WTC11 (cell line): Measurements from ENCODE around the gene ZFAND5. TPM values are rescaled to one million over a fixed set of nuclear protein-coding genes. Genes with fewer than 3 reads are reported as not detected.

Experiments used
- ATAC-seq: fragments of 200-7000 bp; cut with Tn5 transposase; 2 replicates; pipeline ENCODE4 v1.10.0; 2021; ENCODE audit warnings: mild to moderate bottlenecking, moderate library complexity
- CTCF ChIA-PET: fragments of 300-600 bp; sonication (Branson Sonifier 250); formaldehyde crosslinking; loops from one replicate; lab custom pipeline; 2021; ENCODE audit warnings: antibody characterized with exemption; lab: Charles Lee
- POLR2A ChIA-PET: fragments of 350-600 bp; sonication (Branson Sonifier 250); formaldehyde crosslinking; loops from one replicate; lab custom pipeline; 2021; ENCODE audit warnings: antibody characterized with exemption; lab: Charles Lee
- DNase-seq: peaks from one replicate; pipeline ENCODE4 v3.0.0; 2021; ENCODE audit warnings: low spot score
- H3K27ac Mint-ChIP-seq: 2 replicates; pipeline ENCODE4 v1.8.0; 2021; ENCODE audit warnings: mixed read lengths
- H3K27me3 Mint-ChIP-seq: 2 replicates; pipeline ENCODE4 v1.8.0; 2021; ENCODE audit warnings: low read depth, mild to moderate bottlenecking, moderate library complexity, mixed read lengths
- H3K36me3 Mint-ChIP-seq: 2 replicates; pipeline ENCODE4 v1.8.0; 2021; ENCODE audit warnings: mixed read lengths
- H3K4me1 Mint-ChIP-seq: 2 replicates; pipeline ENCODE4 v1.8.0; 2022; ENCODE audit warnings: mixed read lengths
- H3K4me3 Mint-ChIP-seq: 2 replicates; pipeline ENCODE4 v1.8.0; 2021; ENCODE audit warnings: mild to moderate bottlenecking, moderate library complexity, mixed read lengths
- H3K9me3 Mint-ChIP-seq: 2 replicates; pipeline ENCODE4 v1.8.0; 2021; ENCODE audit warnings: mixed read lengths
- CTCF ChIP-seq: fragments of 200-600 bp; IDR thresholded peaks from 2 replicates; pipeline ENCODE4 v1.8.0; 2022; ENCODE audit warnings: antibody characterized with exemption
- ELF4 ChIP-seq: sonication (generic); formaldehyde crosslinking; IDR thresholded peaks from 2 replicates; pipeline ENCODE4 v1.8.1; 2022; ENCODE audit warnings: low read depth, mild to moderate bottlenecking, moderate library complexity, missing genetic modification reagents
- IRF2 ChIP-seq: sonication (generic); formaldehyde crosslinking; IDR thresholded peaks from 2 replicates; pipeline ENCODE4 v1.8.0; 2022; ENCODE audit warnings: low read depth, missing genetic modification reagents, borderline replicate concordance
- JUN ChIP-seq: sonication (generic); formaldehyde crosslinking; IDR thresholded peaks from 2 replicates; pipeline ENCODE4 v1.8.0; 2023; ENCODE audit warnings: mild to moderate bottlenecking, missing genetic modification reagents
- KAT7 ChIP-seq: sonication (generic); formaldehyde crosslinking; IDR thresholded peaks from 2 replicates; pipeline ENCODE4 v1.8.1; 2023; ENCODE audit warnings: missing genetic modification reagents, mild to moderate bottlenecking, borderline replicate concordance
- MXD4 ChIP-seq: fragments of 250-450 bp; sonication (Bioruptor Pico); IDR thresholded peaks from 2 replicates; pipeline ENCODE4 v1.8.0; 2021; ENCODE audit warnings: mild to moderate bottlenecking, moderate library complexity, borderline replicate concordance
- MYBL2 ChIP-seq: sonication (generic); formaldehyde crosslinking; IDR thresholded peaks from 2 replicates; pipeline ENCODE4 v1.8.1; 2023; ENCODE audit warnings: mild to moderate bottlenecking, moderate library complexity, missing genetic modification reagents
- NFE2L1 ChIP-seq: sonication (generic); formaldehyde crosslinking; IDR thresholded peaks from 2 replicates; pipeline ENCODE4 v1.8.1; 2023; ENCODE audit warnings: missing genetic modification reagents
- PREB ChIP-seq: sonication (generic); formaldehyde crosslinking; IDR thresholded peaks from 2 replicates; pipeline ENCODE4 v1.8.1; 2022; ENCODE audit warnings: mild to moderate bottlenecking, missing genetic modification reagents, moderate library complexity, borderline replicate concordance
- RORB ChIP-seq: fragments of 250-450 bp; sonication (Bioruptor Pico); IDR thresholded peaks from 2 replicates; pipeline ENCODE4 v1.9.0; 2021; ENCODE audit warnings: mild to moderate bottlenecking
- SMAD3 ChIP-seq: sonication (generic); formaldehyde crosslinking; IDR thresholded peaks from 2 replicates; pipeline ENCODE4 v1.8.0; 2022; ENCODE audit warnings: missing genetic modification reagents, mild to moderate bottlenecking, borderline replicate concordance
- SP1 ChIP-seq: sonication (generic); formaldehyde crosslinking; conservative IDR thresholded peaks from 2 replicates; pipeline ENCODE4 v1.8.1; 2022; ENCODE audit warnings: missing genetic modification reagents
- ZNF219 ChIP-seq: sonication (generic); formaldehyde crosslinking; IDR thresholded peaks from 2 replicates; pipeline ENCODE4 v1.8.0; 2023; ENCODE audit warnings: missing genetic modification reagents, mild to moderate bottlenecking, borderline replicate concordance
- ZNF232 ChIP-seq: sonication (generic); formaldehyde crosslinking; IDR thresholded peaks from 2 replicates; pipeline ENCODE4 v1.8.0; 2022; ENCODE audit warnings: mild to moderate bottlenecking, missing genetic modification reagents
- ZNF263 ChIP-seq: sonication (generic); formaldehyde crosslinking; IDR thresholded peaks from 2 replicates; pipeline ENCODE4 v1.8.1; 2022; ENCODE audit warnings: low read depth, mild to moderate bottlenecking, moderate library complexity, missing genetic modification reagents
- ZNF317 ChIP-seq: sonication (generic); formaldehyde crosslinking; IDR thresholded peaks from 2 replicates; pipeline ENCODE4 v1.8.1; 2023; ENCODE audit warnings: low read depth, mild to moderate bottlenecking, moderate library complexity, missing genetic modification reagents, borderline replicate concordance
- ZNF423 ChIP-seq: fragments of 250-450 bp; sonication (Bioruptor Pico); IDR thresholded peaks from 2 replicates; pipeline ENCODE4 v2.1.2; 2022; ENCODE audit warnings: mild to moderate bottlenecking, moderate library complexity
- total RNA-seq: library from RNA; stranded (reverse); gene quantifications from 3 replicates; pipeline ENCODE4 v1.2.3, GENCODE V29; 2021
- TF ChIP-seq, protein P1 (sequence below): sonication (generic); formaldehyde crosslinking; IDR thresholded peaks from 2 replicates; pipeline ENCODE4 v1.8.0; 2022; ENCODE audit warnings: mild to moderate bottlenecking, missing genetic modification reagents
- TF ChIP-seq, protein P2 (sequence below): sonication (generic); formaldehyde crosslinking; IDR thresholded peaks from 2 replicates; pipeline ENCODE4 v1.8.0; 2022; ENCODE audit warnings: mild to moderate bottlenecking, missing genetic modification reagents
- TF ChIP-seq, protein P3 (sequence below): sonication (generic); formaldehyde crosslinking; conservative IDR thresholded peaks from 2 replicates; pipeline ENCODE4 v1.8.1; 2023; ENCODE audit warnings: mild to moderate bottlenecking, low read depth, missing genetic modification reagents, moderate library complexity
- TF ChIP-seq, protein P4 (sequence below): sonication (generic); formaldehyde crosslinking; IDR thresholded peaks from 2 replicates; pipeline ENCODE4 v1.8.1; 2022; ENCODE audit warnings: low read depth, missing genetic modification reagents, borderline replicate concordance
- TF ChIP-seq, protein P5 (sequence below): sonication (generic); formaldehyde crosslinking; IDR thresholded peaks from 2 replicates; pipeline ENCODE4 v1.8.1; 2023; ENCODE audit warnings: mild to moderate bottlenecking, moderate library complexity, missing genetic modification reagents

The ZFAND5 gene
- total RNA-seq, 1 experiment from 2014 or later = 137 TPM

DNA sequence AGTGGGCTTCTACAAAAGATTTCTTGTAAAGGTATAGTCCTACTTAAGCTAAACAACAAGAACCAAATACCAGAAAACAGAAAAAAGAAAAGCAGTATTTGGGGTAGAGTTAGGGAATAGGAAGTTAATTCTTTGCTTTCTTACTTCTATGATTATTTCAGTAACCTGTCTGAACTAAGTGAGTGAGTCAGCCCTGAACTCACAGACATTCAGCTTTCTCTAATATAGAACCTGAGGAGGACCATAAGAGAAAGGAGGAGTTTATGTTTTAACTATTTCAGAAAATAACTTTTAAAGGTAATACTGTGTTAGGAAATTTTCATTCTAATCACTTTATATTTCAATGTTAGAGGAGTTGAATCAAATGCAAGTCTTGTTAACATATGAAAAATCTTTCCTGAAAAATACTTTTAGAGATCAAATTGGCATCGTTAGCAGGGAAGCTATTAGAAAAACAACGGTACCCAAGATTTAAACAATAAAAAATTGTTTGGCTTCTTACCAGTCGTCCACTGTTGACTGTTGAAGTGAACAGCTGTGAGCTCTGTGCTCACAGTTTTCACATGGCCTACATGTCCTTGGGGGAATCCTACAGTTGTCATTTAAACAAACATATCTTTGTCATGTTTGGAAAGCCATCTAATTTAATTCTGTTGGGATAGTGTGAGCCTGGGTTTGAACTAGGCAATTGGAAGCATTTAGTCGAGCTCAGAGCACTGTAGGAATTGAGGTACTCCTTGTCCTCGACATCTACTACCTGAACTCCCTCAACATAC is 19.9 kb upstream of the ZFAND5 start (continued):
- no peak for TF ChIP-seq NFE2L1 (CRISPR knock-in tag)
- no peak for TF ChIP-seq KAT7 (CRISPR knock-in tag)
- TF ChIP-seq JUN (CRISPR knock-in tag) = no peak
- no peak for TF ChIP-seq RORB
- TF ChIP-seq, protein P1, sequence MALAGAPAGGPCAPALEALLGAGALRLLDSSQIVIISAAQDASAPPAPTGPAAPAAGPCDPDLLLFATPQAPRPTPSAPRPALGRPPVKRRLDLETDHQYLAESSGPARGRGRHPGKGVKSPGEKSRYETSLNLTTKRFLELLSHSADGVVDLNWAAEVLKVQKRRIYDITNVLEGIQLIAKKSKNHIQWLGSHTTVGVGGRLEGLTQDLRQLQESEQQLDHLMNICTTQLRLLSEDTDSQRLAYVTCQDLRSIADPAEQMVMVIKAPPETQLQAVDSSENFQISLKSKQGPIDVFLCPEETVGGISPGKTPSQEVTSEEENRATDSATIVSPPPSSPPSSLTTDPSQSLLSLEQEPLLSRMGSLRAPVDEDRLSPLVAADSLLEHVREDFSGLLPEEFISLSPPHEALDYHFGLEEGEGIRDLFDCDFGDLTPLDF = no peak

- ATAC-seq = no peak
- Mint-ChIP-seq H3K4me3 (no peak overlapping the region), H3K27me3 (no peaks in the 10 kb centered on the region), H3K9me3 (no peaks in the 10 kb centered on the region), H3K27ac (no peak overlapping the region), H3K4me1 (peaks cover 6% of the 10 kb centered on the region), H3K36me3 (no peaks in the 10 kb centered on the region)
- CTCF ChIA-PET = no interaction called here
- POLR2A ChIA-PET = no interaction called here
- DNase-seq = no peak
- TF ChIP-seq ZNF219 (CRISPR knock-in tag) = no peak
- TF ChIP-seq ZNF317 = no peak
- no peak for TF ChIP-seq PREB (CRISPR knock-in tag)
- TF ChIP-seq NFE2L1 (CRISPR knock-in tag) = no peak
- no peak for TF ChIP-seq JUN (CRISPR knock-in tag)
- TF ChIP-seq, protein P2, sequence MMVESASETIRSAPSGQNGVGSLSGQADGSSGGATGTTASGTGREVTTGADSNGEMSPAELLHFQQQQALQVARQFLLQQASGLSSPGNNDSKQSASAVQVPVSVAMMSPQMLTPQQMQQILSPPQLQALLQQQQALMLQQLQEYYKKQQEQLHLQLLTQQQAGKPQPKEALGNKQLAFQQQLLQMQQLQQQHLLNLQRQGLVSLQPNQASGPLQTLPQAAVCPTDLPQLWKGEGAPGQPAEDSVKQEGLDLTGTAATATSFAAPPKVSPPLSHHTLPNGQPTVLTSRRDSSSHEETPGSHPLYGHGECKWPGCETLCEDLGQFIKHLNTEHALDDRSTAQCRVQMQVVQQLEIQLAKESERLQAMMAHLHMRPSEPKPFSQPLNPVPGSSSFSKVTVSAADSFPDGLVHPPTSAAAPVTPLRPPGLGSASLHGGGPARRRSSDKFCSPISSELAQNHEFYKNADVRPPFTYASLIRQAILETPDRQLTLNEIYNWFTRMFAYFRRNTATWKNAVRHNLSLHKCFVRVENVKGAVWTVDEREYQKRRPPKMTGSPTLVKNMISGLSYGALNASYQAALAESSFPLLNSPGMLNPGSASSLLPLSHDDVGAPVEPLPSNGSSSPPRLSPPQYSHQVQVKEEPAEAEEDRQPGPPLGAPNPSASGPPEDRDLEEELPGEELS (CRISPR knock-in tag) = no peak
- TF ChIP-seq SMAD3 (CRISPR knock-in tag) = no peak
- TF ChIP-seq SP1 (CRISPR knock-in tag) = no peak
- no peak for TF ChIP-seq ZNF263 (CRISPR knock-in tag)
- no peak for TF ChIP-seq IRF2 (CRISPR knock-in tag)
- TF ChIP-seq MYBL2 (CRISPR knock-in tag) = no peak
- TF ChIP-seq CTCF = no peak
- TF ChIP-seq, protein P3, sequence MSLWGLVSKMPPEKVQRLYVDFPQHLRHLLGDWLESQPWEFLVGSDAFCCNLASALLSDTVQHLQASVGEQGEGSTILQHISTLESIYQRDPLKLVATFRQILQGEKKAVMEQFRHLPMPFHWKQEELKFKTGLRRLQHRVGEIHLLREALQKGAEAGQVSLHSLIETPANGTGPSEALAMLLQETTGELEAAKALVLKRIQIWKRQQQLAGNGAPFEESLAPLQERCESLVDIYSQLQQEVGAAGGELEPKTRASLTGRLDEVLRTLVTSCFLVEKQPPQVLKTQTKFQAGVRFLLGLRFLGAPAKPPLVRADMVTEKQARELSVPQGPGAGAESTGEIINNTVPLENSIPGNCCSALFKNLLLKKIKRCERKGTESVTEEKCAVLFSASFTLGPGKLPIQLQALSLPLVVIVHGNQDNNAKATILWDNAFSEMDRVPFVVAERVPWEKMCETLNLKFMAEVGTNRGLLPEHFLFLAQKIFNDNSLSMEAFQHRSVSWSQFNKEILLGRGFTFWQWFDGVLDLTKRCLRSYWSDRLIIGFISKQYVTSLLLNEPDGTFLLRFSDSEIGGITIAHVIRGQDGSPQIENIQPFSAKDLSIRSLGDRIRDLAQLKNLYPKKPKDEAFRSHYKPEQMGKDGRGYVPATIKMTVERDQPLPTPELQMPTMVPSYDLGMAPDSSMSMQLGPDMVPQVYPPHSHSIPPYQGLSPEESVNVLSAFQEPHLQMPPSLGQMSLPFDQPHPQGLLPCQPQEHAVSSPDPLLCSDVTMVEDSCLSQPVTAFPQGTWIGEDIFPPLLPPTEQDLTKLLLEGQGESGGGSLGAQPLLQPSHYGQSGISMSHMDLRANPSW (CRISPR knock-in tag) = no peak
- TF ChIP-seq ZNF232 = no peak
- TF ChIP-seq, protein P4, sequence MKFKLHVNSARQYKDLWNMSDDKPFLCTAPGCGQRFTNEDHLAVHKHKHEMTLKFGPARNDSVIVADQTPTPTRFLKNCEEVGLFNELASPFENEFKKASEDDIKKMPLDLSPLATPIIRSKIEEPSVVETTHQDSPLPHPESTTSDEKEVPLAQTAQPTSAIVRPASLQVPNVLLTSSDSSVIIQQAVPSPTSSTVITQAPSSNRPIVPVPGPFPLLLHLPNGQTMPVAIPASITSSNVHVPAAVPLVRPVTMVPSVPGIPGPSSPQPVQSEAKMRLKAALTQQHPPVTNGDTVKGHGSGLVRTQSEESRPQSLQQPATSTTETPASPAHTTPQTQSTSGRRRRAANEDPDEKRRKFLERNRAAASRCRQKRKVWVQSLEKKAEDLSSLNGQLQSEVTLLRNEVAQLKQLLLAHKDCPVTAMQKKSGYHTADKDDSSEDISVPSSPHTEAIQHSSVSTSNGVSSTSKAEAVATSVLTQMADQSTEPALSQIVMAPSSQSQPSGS (CRISPR knock-in tag) = no peak
- no peak for TF ChIP-seq ZNF423 (CRISPR knock-in tag)
- TF ChIP-seq MXD4 (CRISPR knock-in tag) = no peak
- no peak for TF ChIP-seq ELF4 (CRISPR knock-in tag)
- TF ChIP-seq, protein P5, sequence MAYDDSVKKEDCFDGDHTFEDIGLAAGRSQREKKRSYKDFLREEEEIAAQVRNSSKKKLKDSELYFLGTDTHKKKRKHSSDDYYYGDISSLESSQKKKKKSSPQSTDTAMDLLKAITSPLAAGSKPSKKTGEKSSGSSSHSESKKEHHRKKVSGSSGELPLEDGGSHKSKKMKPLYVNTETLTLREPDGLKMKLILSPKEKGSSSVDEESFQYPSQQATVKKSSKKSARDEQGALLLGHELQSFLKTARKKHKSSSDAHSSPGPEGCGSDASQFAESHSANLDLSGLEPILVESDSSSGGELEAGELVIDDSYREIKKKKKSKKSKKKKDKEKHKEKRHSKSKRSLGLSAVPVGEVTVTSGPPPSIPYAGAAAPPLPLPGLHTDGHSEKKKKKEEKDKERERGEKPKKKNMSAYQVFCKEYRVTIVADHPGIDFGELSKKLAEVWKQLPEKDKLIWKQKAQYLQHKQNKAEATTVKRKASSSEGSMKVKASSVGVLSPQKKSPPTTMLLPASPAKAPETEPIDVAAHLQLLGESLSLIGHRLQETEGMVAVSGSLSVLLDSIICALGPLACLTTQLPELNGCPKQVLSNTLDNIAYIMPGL = no peak
These were observed 19.1 kb upstream of the ZFAND5 start for GRCh38 chr9:72383978-72384709.
